ENCODE measurements around the gene PTCD1.

DNA sequence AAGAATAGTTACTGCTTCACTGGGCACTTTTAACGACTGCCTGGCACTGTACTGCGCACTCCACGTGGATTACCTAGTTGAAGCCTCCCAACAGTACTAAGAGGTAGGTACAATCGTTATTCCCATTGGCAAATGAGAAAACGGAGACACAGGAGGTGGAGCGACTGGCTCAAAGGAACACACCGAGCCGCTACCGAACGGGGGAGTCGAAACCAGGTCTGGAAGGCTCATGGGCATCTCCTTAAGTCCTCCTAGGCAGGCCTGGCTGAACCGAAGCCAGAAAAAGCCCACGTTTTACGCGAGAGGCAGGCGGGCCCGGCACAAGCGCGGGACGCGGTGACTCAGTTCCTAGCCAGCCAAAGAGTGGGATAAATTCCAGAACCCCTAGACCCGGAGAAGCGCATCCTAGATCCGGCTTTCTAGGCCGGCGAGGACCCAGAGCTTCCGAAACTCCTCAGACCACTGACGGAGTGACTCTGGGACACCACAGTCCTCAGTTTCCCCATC, 30.7 kb downstream of the PTCD1 start:
- no peak for TF ChIP-seq POLR2A (IDR thresholded peaks at IDR 0.05)
- TF ChIP-seq CTCF (IDR thresholded peaks at IDR 0.05) = no peak

Data from ovary (tissue), 3 donors.